ENCODE measurements around the gene TNPO1. TPM values are rescaled to one million over a fixed set of nuclear protein-coding genes. Genes with fewer than 3 reads are reported as not detected.
A peak's percentile ranks its signal among the peaks of the same experiment; 100 is the strongest.

Gene TNPO1
- total and polyA plus RNA-seq, 9 of the 15 experiments (the other 6 are each of a cell fraction or from before 2014, with no cell fraction given), result 20.8 to 176 (median 97.9) TPM

DNA sequence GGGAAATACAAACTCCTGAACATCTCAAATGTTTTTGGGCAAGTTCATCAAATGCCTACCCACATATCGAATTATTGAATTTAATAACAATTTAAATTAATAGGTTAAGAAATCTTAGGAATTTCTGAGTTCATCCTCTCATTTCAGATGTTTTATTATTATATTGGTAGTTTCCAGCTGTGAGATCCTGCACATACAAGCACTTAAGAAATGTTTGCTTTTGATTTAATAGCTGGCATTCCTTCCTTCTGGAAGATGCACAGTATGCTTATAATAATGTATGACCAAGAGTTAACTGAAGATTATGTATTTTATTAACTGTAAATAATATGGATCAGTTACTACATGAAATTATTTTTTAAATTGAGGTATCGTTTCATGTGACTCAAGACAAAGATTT lies 13.9 kb downstream of the TNPO1 start:
- ATAC-seq, result no peak
- in situ Hi-C loops (cut with MboI), result no loop called here
- FAIRE-seq, result no peak
- Histone ChIP-seq H3K79me2 (ENCODE audit: control insufficient read depth, insufficient read depth, low read length) (no peaks in the 10 kb centered on the region), H3K27ac (ENCODE audit: extremely low read depth, low read depth, low read length) (no peak overlapping the region), H3K4me2 (ENCODE audit: insufficient read depth, low read length) (no peak overlapping the region), H3K9me1 (ENCODE audit: control insufficient read depth, insufficient read depth, low read length) (no peaks in the 10 kb centered on the region), H3K9me3 (replicated peaks; ENCODE audit: control insufficient read depth, insufficient read depth, low read depth, low read length) (no peaks in the 10 kb centered on the region), H4K20me1 (replicated peaks; ENCODE audit: control insufficient read depth, insufficient read depth, low read length) (no peaks in the 10 kb centered on the region), H3K27me3 (ENCODE audit: control insufficient read depth in 2 of 2, insufficient read depth in 2 of 2, low read length in 2 of 2) (no peaks in the 10 kb centered on the region), H3K4me1 (replicated peaks in 1 of 2; ENCODE audit: control insufficient read depth in 2 of 2, insufficient read depth in 2 of 2, low read length in 2 of 2) (peaks cover 0 to 1% of the 10 kb centered on the region in 2 experiments; a peak in 1 of 5 replicates), H3K9ac (ENCODE audit: insufficient read depth in 1 of 2, low read depth in 2 of 2, low read length in 2 of 2) (no peak overlapping the region), H2AFZ (ENCODE audit: low read depth, low read length) (no peak overlapping the region), H3K36me3 (ENCODE audit: control insufficient read depth, insufficient read depth, low read length) (no peaks in the 10 kb centered on the region), H3K4me3 (no peak overlapping the region)
- POLR2A ChIA-PET, result interaction anchor here (1.4 to 4.5 kb wide), 3 partner anchors 11 to 13 kb away, joined by 3 to 29 read pairs (median 5); partner anchors contain the start of gene TNPO1
- DNase-seq (ENCODE audit: extremely low read depth in 1 of 4, low spot score in 3 of 4), result no peak
- BruUV-seq (replicated peaks), result no TSS peak
- TF ChIP-seq, protein P1, sequence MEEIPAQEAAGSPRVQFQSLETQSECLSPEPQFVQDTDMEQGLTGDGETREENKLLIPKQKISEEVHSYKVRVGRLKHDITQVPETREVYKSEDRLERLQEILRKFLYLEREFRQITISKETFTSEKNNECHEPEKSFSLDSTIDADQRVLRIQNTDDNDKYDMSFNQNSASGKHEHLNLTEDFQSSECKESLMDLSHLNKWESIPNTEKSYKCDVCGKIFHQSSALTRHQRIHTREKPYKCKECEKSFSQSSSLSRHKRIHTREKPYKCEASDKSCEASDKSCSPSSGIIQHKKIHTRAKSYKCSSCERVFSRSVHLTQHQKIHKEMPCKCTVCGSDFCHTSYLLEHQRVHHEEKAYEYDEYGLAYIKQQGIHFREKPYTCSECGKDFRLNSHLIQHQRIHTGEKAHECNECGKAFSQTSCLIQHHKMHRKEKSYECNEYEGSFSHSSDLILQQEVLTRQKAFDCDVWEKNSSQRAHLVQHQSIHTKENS (CRISPR knock-in tag; IDR thresholded peaks at IDR 0.05), result no peak
- TF ChIP-seq, protein P2, sequence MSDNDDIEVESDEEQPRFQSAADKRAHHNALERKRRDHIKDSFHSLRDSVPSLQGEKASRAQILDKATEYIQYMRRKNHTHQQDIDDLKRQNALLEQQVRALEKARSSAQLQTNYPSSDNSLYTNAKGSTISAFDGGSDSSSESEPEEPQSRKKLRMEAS (CRISPR knock-in tag; IDR thresholded peaks at IDR 0.05), result no peak
- no peak for TF ChIP-seq FOS (IDR thresholded peaks at IDR 0.05; ENCODE audit: extremely low read depth, insufficient read length)
- TF ChIP-seq ZFX (CRISPR knock-in tag; IDR thresholded peaks at IDR 0.05), result no peak
- WGBS (ENCODE audit: insufficient coverage, low coverage, missing lambda C conversion rate), result 45% methylated on average over 2 of the region's 2 CpGs
- CTCF ChIA-PET (ENCODE audit: low intra/inter-chr PET ratio), result no interaction called here
- intact Hi-C loops (cut with micrococcal nuclease), result no loop called here

- H3K9ac ChIP-seq (ENCODE audit: insufficient read depth in 1 of 2, low read depth in 2 of 2, low read length in 2 of 2), result no peak overlapping the region
- H3K9me1 ChIP-seq (ENCODE audit: control insufficient read depth, insufficient read depth, low read length), result no peaks in the 10 kb centered on the region
- no peaks in the 10 kb centered on the region for H3K36me3 ChIP-seq (ENCODE audit: control insufficient read depth, insufficient read depth, low read length)
- BruUV-seq (replicated peaks), result no TSS peak
- WGBS (ENCODE audit: insufficient coverage, low coverage, missing lambda C conversion rate), result 75% methylated on average over 4 of the region's 4 CpGs
- H3K27ac ChIP-seq (ENCODE audit: extremely low read depth, low read depth, low read length), result no peak overlapping the region
- H3K4me2 ChIP-seq (ENCODE audit: insufficient read depth, low read length), result no peak overlapping the region
- DNase-seq (ENCODE audit: extremely low read depth in 1 of 4, low spot score in 3 of 4) (no peak), ATAC-seq (no peak), FAIRE-seq (no peak)
- no peaks in the 10 kb centered on the region for H3K79me2 ChIP-seq (ENCODE audit: control insufficient read depth, insufficient read depth, low read length)
- H3K27me3 ChIP-seq (ENCODE audit: control insufficient read depth in 2 of 2, insufficient read depth in 2 of 2, low read length in 2 of 2), result no peaks in the 10 kb centered on the region
- CTCF ChIA-PET (ENCODE audit: low intra/inter-chr PET ratio), result no interaction called here
- intact Hi-C loops (cut with micrococcal nuclease) (no loop called here), in situ Hi-C loops (cut with MboI) (no loop called here)
- peaks cover 4 to 9% of the 10 kb centered on the region in 2 experiments; a peak in 2 of 5 replicates for H3K4me1 ChIP-seq (replicated peaks in 1 of 2; ENCODE audit: control insufficient read depth in 2 of 2, insufficient read depth in 2 of 2, low read length in 2 of 2)
- H4K20me1 ChIP-seq (replicated peaks; ENCODE audit: control insufficient read depth, insufficient read depth, low read length), result no peaks in the 10 kb centered on the region; the same call in 1 of the 2 replicates
- H3K9me3 ChIP-seq (replicated peaks; ENCODE audit: control insufficient read depth, insufficient read depth, low read depth, low read length), result no peaks in the 10 kb centered on the region
- no peak overlapping the region for H2AFZ ChIP-seq (ENCODE audit: low read depth, low read length)
- POLR2A ChIA-PET, result interaction anchor here (4.5 kb wide), 1 partner anchor 14 kb away, joined by 29 read pairs; the partner anchor contains the start of gene TNPO1
- no peak overlapping the region for H3K4me3 ChIP-seq
- TF ChIP-seq ZNF277 (CRISPR knock-in tag; IDR thresholded peaks at IDR 0.05; ENCODE audit: borderline replicate concordance) (peak; percentile 90; the same call in 1 of the 2 replicates), CREM (IDR thresholded peaks at IDR 0.05; ENCODE audit: low read depth) (no peak), NFIX (CRISPR knock-in tag; IDR thresholded peaks at IDR 0.05; ENCODE audit: low read depth) (peak; percentile 49), TGIF2 (CRISPR knock-in tag; IDR thresholded peaks at IDR 0.05) (no peak), NFXL1 (CRISPR knock-in tag; IDR thresholded peaks at IDR 0.05) (no peak), HNRNPUL1 (IDR thresholded peaks at IDR 0.05; ENCODE audit: low read length) (no peak), HDGF (IDR thresholded peaks at IDR 0.05) (no peak)
Measured at GRCh38 chr5:72831685-72832084, 15.2 kb downstream of the TNPO1 start.
